Calu3 (cell line): ENCODE measurements around the gene BRD9. TPM values are rescaled to one million over a fixed set of nuclear protein-coding genes. Genes with fewer than 3 reads are reported as not detected.

Source experiments
- BruUV-seq: library from RNA; stranded (reverse); fragments of 400-500 nt; replicated peaks from 2 replicates; lab custom pipeline; 2021; lab: Mats Ljungman, UMichigan
- CTCF ChIA-PET: fragments of 300-600 bp; sonication (Branson Sonifier 250); formaldehyde crosslinking; loops from one replicate; lab custom pipeline; 2022; ENCODE audit warnings: antibody characterized with exemption; lab: Charles Lee
- DNase-seq: peaks from one replicate; pipeline ENCODE4 v3.0.0; 2022
- H3K27ac Mint-ChIP-seq: one replicate; pipeline ENCODE4 v1.8.0; 2022; ENCODE audit warnings: mixed read lengths; ENCODE audit not compliant: unreplicated experiment
- H3K27me3 Mint-ChIP-seq: one replicate; pipeline ENCODE4 v1.8.0; 2022; ENCODE audit warnings: mixed read lengths; ENCODE audit not compliant: unreplicated experiment
- H3K36me3 Mint-ChIP-seq: one replicate; pipeline ENCODE4 v1.8.0; 2022; ENCODE audit warnings: mild to moderate bottlenecking, moderate library complexity, mixed read lengths; ENCODE audit not compliant: insufficient read depth, unreplicated experiment
- H3K4me1 Mint-ChIP-seq: one replicate; pipeline ENCODE4 v1.8.0; 2022; ENCODE audit warnings: mild to moderate bottlenecking, low read depth, mixed read lengths; ENCODE audit not compliant: unreplicated experiment
- H3K4me3 Mint-ChIP-seq: one replicate; pipeline ENCODE4 v1.8.0; 2022; ENCODE audit warnings: mild to moderate bottlenecking, low read depth, moderate library complexity, mixed read lengths; ENCODE audit not compliant: unreplicated experiment
- H3K9me3 Mint-ChIP-seq: one replicate; pipeline ENCODE4 v1.8.0; 2022; ENCODE audit warnings: low read depth, mixed read lengths; ENCODE audit not compliant: unreplicated experiment
- CTCF ChIP-seq: fragments of 200-600 bp; IDR thresholded peaks from one replicate; pipeline ENCODE4 v1.8.0; 2022; ENCODE audit warnings: antibody characterized with exemption; ENCODE audit not compliant: unreplicated experiment
- intact Hi-C: fragments of 100-400 bp; cut with micrococcal nuclease; formaldehyde crosslinking; loops from one replicate; pipeline ENCODE4 v1.10.0; 2022; ENCODE audit not compliant: unreplicated experiment
- total RNA-seq: library from RNA; stranded (reverse); gene quantifications from 2 replicates; pipeline ENCODE4 v1.2.3, GENCODE V29; 2022

The BRD9 gene
- total RNA-seq, 1 experiment from 2014 or later: 64.1 TPM

GRCh38 chr5:923281-923873, 30.8 kb upstream of the BRD9 start:
- Mint-ChIP-seq H3K27me3 (no peaks in the 10 kb centered on the region), H3K36me3 (no peaks in the 10 kb centered on the region), H3K4me1 (no peaks in the 10 kb centered on the region), H3K4me3 (no peak overlapping the region), H3K9me3 (no peaks in the 10 kb centered on the region), H3K27ac (no peak overlapping the region)
- peak; percentile 79 for DNase-seq
- no TSS peak for BruUV-seq
- intact Hi-C loops: loop anchor here (1.0 kb wide), 2 partner anchors 88 to 244 kb away; no protein-coding TSS in a partner anchor
- TF ChIP-seq CTCF: peak; percentile 57
- CTCF ChIA-PET: interaction anchor here (0.5 to 1.3 kb wide), 4 partner anchors 67 to 244 kb away, joined by 3 to 9 read pairs (median 4); no protein-coding TSS in a partner anchor

- no peak for TF ChIP-seq CTCF
- Mint-ChIP-seq H3K36me3 (no peaks in the 10 kb centered on the region), H3K27me3 (no peaks in the 10 kb centered on the region), H3K27ac (no peak overlapping the region), H3K9me3 (no peaks in the 10 kb centered on the region), H3K4me1 (no peaks in the 10 kb centered on the region), H3K4me3 (no peak overlapping the region)
- no peak for DNase-seq
- BruUV-seq: no TSS peak
- intact Hi-C loops: loop anchor here (1.0 kb wide), 2 partner anchors 89 to 245 kb away; no protein-coding TSS in a partner anchor
- CTCF ChIA-PET: interaction anchor here (1.3 kb wide), 1 partner anchor 245 kb away, joined by 9 read pairs; no protein-coding TSS in a partner anchor
Observed at GRCh38 chr5:922436-923280, 30.1 kb upstream of the BRD9 start.

GRCh38 chr5:921456-922435, 29.1 kb upstream of the BRD9 start:
- Mint-ChIP-seq H3K9me3 (no peaks in the 10 kb centered on the region), H3K27ac (no peak overlapping the region), H3K36me3 (no peaks in the 10 kb centered on the region), H3K4me1 (no peaks in the 10 kb centered on the region), H3K4me3 (no peak overlapping the region), H3K27me3 (no peaks in the 10 kb centered on the region)
- intact Hi-C loops: no loop called here
- no TSS peak for BruUV-seq
- CTCF ChIA-PET: no interaction called here
- TF ChIP-seq CTCF: no peak
- DNase-seq: no peak

- H3K4me1 Mint-ChIP-seq: no peaks in the 10 kb centered on the region
- BruUV-seq: no TSS peak
- no peak overlapping the region for H3K27ac Mint-ChIP-seq
- H3K27me3 Mint-ChIP-seq: no peaks in the 10 kb centered on the region
- intact Hi-C loops: no loop called here
- DNase-seq: no peak
- H3K4me3 Mint-ChIP-seq: no peak overlapping the region
- H3K9me3 Mint-ChIP-seq: no peaks in the 10 kb centered on the region
- TF ChIP-seq CTCF: no peak
- CTCF ChIA-PET: no interaction called here
- H3K36me3 Mint-ChIP-seq: no peaks in the 10 kb centered on the region
Observed at GRCh38 chr5:920321-920720, 27.7 kb upstream of the BRD9 start.
